ENCODE measurements around the gene VPS39. TPM values are rescaled to one million over a fixed set of nuclear protein-coding genes. Genes with fewer than 3 reads are reported as not detected.
A peak's percentile ranks its signal among the peaks of the same experiment; 100 is the strongest.

Gene VPS39
- total RNA-seq, 1 experiment from 2014 or later, result 28.5 TPM

GRCh38 chr15:42137461-42138261, 70.4 kb downstream of the VPS39 start:
- POLR2A ChIA-PET (ENCODE audit: unreplicated experiment), result interaction anchor here (0.6 kb wide), 1 partner anchor 165 kb away, joined by 3 read pairs; no protein-coding TSS in a partner anchor
- TF ChIP-seq EZH2 (IDR thresholded peaks at IDR 0.05; ENCODE audit: low read length, unreplicated experiment) (no peak), EZH2phosphoT487 (IDR thresholded peaks at IDR 0.05; ENCODE audit: borderline replicate concordance, low read length) (no peak), CTCF (conservative IDR thresholded peaks at IDR 0.05; ENCODE audit: low read depth, low read length) (peak; percentile 88)
- H4K20me1 ChIP-seq (ENCODE audit: low read length), result no peaks in the 10 kb centered on the region
- no peaks in the 10 kb centered on the region for H3K27me3 ChIP-seq (ENCODE audit: low read length)
- CTCF ChIA-PET, result interaction anchor here (0.9 to 1.1 kb wide), 2 partner anchors 53 to 267 kb away, joined by 3 to 8 read pairs; no protein-coding TSS in a partner anchor
- H3K9me3 ChIP-seq (ENCODE audit: low read length), result no peaks in the 10 kb centered on the region
- H3K27ac ChIP-seq (ENCODE audit: low read length), result no peak overlapping the region
- no peaks in the 10 kb centered on the region for H3F3A ChIP-seq (ENCODE audit: low read length, unreplicated experiment)
- no peak overlapping the region for H3K4me2 ChIP-seq (ENCODE audit: low read length)
- peaks cover 17% of the 10 kb centered on the region for H3K4me1 ChIP-seq (ENCODE audit: insufficient read depth, low read length)
- H3K79me2 ChIP-seq (ENCODE audit: low read length), result no peaks in the 10 kb centered on the region
- H2AFZ ChIP-seq (ENCODE audit: low read length), result no peak overlapping the region
- intact Hi-C loops (cut with micrococcal nuclease), result loop anchor here (1.0 kb wide), 2 partner anchors 71 to 146 kb away; no protein-coding TSS in a partner anchor
- ATAC-seq (peak; percentile 50), DNase-seq (peak; percentile 81)
- no peak overlapping the region for H3K4me3 ChIP-seq (ENCODE audit: low read length)
- BruUV-seq (replicated peaks), result no TSS peak
- no peak overlapping the region for H3K9ac ChIP-seq (ENCODE audit: low read length)
- H3K9me2 ChIP-seq (replicated peaks; ENCODE audit: low read length), result no peaks in the 10 kb centered on the region
- no peaks in the 10 kb centered on the region for H3K36me3 ChIP-seq (ENCODE audit: low read depth, low read length)

- ChIA-PET POLR2A (ENCODE audit: unreplicated experiment) (no interaction called here), CTCF (no interaction called here)
- peaks cover 17% of the 10 kb centered on the region for H3K4me1 ChIP-seq (ENCODE audit: insufficient read depth, low read length)
- DNase-seq (peak; percentile 53), ATAC-seq (no peak)
- no peak overlapping the region for H3K9ac ChIP-seq (ENCODE audit: low read length)
- H3K4me3 ChIP-seq (ENCODE audit: low read length), result no peak overlapping the region
- H3F3A ChIP-seq (ENCODE audit: low read length, unreplicated experiment), result no peaks in the 10 kb centered on the region
- intact Hi-C loops (cut with micrococcal nuclease), result no loop called here
- H3K9me3 ChIP-seq (ENCODE audit: low read length), result no peaks in the 10 kb centered on the region
- no peaks in the 10 kb centered on the region for H4K20me1 ChIP-seq (ENCODE audit: low read length)
- no peak overlapping the region for H3K4me2 ChIP-seq (ENCODE audit: low read length)
- H2AFZ ChIP-seq (ENCODE audit: low read length), result no peak overlapping the region
- H3K27me3 ChIP-seq (ENCODE audit: low read length), result no peaks in the 10 kb centered on the region
- H3K27ac ChIP-seq (ENCODE audit: low read length), result no peak overlapping the region
- BruUV-seq (replicated peaks), result no TSS peak
- H3K79me2 ChIP-seq (ENCODE audit: low read length), result no peaks in the 10 kb centered on the region
- H3K36me3 ChIP-seq (ENCODE audit: low read depth, low read length), result no peaks in the 10 kb centered on the region
- TF ChIP-seq CTCF (conservative IDR thresholded peaks at IDR 0.05; ENCODE audit: low read depth, low read length) (no peak), EZH2phosphoT487 (IDR thresholded peaks at IDR 0.05; ENCODE audit: borderline replicate concordance, low read length) (no peak), EZH2 (IDR thresholded peaks at IDR 0.05; ENCODE audit: low read length, unreplicated experiment) (no peak)
- no peaks in the 10 kb centered on the region for H3K9me2 ChIP-seq (replicated peaks; ENCODE audit: low read length)
Measured at GRCh38 chr15:42136513-42136912, 71.6 kb downstream of the VPS39 start.

- Histone ChIP-seq H3K27ac (ENCODE audit: low read length) (no peak overlapping the region), H3K9ac (ENCODE audit: low read length) (no peak overlapping the region), H3F3A (ENCODE audit: low read length, unreplicated experiment) (no peaks in the 10 kb centered on the region), H3K27me3 (ENCODE audit: low read length) (no peaks in the 10 kb centered on the region), H3K9me2 (replicated peaks; ENCODE audit: low read length) (no peaks in the 10 kb centered on the region), H4K20me1 (ENCODE audit: low read length) (no peaks in the 10 kb centered on the region), H3K4me2 (ENCODE audit: low read length) (no peak overlapping the region), H3K36me3 (ENCODE audit: low read depth, low read length) (no peaks in the 10 kb centered on the region), H3K9me3 (ENCODE audit: low read length) (no peaks in the 10 kb centered on the region), H3K4me3 (ENCODE audit: low read length) (no peak overlapping the region), H2AFZ (ENCODE audit: low read length) (no peak overlapping the region), H3K4me1 (ENCODE audit: insufficient read depth, low read length) (peaks cover 17% of the 10 kb centered on the region), H3K79me2 (ENCODE audit: low read length) (no peaks in the 10 kb centered on the region)
- CTCF ChIA-PET, result interaction anchor here (3.8 kb wide), 1 partner anchor 51 kb away, joined by 19 read pairs; no protein-coding TSS in a partner anchor
- intact Hi-C loops (cut with micrococcal nuclease), result loop anchor here (1.0 kb wide), 1 partner anchor 51 kb away; no protein-coding TSS in a partner anchor
- DNase-seq (no peak), ATAC-seq (peak; percentile 25)
- TF ChIP-seq EZH2 (IDR thresholded peaks at IDR 0.05; ENCODE audit: low read length, unreplicated experiment), result no peak
- TF ChIP-seq EZH2phosphoT487 (IDR thresholded peaks at IDR 0.05; ENCODE audit: borderline replicate concordance, low read length), result no peak
- no peak for TF ChIP-seq CTCF (conservative IDR thresholded peaks at IDR 0.05; ENCODE audit: low read depth, low read length)
- POLR2A ChIA-PET (ENCODE audit: unreplicated experiment), result interaction anchor here (0.6 kb wide), 1 partner anchor 17 kb away, joined by 4 read pairs; no protein-coding TSS in a partner anchor
- BruUV-seq (replicated peaks), result no TSS peak
Measured at GRCh38 chr15:42135351-42135750, 72.8 kb downstream of the VPS39 start.

Measured in PC-3 (cell line).